HepG2 (cell line): ENCODE data around the gene MOV10L1. TPM values are rescaled to one million over a fixed set of nuclear protein-coding genes. Genes with fewer than 3 reads are reported as not detected.

ENCODE experiments used
- GLMP ChIP-seq: sonication (generic); formaldehyde crosslinking; IDR thresholded peaks from 2 replicates; pipeline ENCODE4 v1.9.0; 2021; ENCODE audit warnings: missing genetic modification reagents, mild to moderate bottlenecking, borderline replicate concordance
- GTF2F1 ChIP-seq: fragments of 150-350 bp; IDR thresholded peaks from 2 replicates; pipeline ENCODE4 v1.6.1; 2014; ENCODE audit warnings: low read length
- IRF9 ChIP-seq: sonication (generic); formaldehyde crosslinking; IDR thresholded peaks from 2 replicates; pipeline ENCODE4 v1.8.0; 2022; ENCODE audit warnings: missing genetic modification reagents, mild to moderate bottlenecking, borderline replicate concordance
- JUN ChIP-seq: sonication (generic); formaldehyde crosslinking; IDR thresholded peaks from 2 replicates; pipeline ENCODE4 v1.4.0; 2020; ENCODE audit warnings: mild to moderate bottlenecking, missing genetic modification reagents
- MEIS1 ChIP-seq: sonication (generic); formaldehyde crosslinking; IDR thresholded peaks from 2 replicates; pipeline ENCODE4 v1.9.0; 2021; ENCODE audit warnings: mild to moderate bottlenecking, missing genetic modification reagents, moderate library complexity, borderline replicate concordance
- MTA1 ChIP-seq: sonication (generic); formaldehyde crosslinking; IDR thresholded peaks from 2 replicates; pipeline ENCODE4 v1.4.0; 2020; ENCODE audit warnings: missing genetic modification reagents, mild to moderate bottlenecking, borderline replicate concordance
- NFYB ChIP-seq: sonication (generic); formaldehyde crosslinking; IDR thresholded peaks from 2 replicates; pipeline ENCODE4 v1.4.0; 2020; ENCODE audit warnings: missing genetic modification reagents
- NFYC ChIP-seq: IDR thresholded peaks from 2 replicates; pipeline ENCODE4 v1.6.1; 2016; ENCODE audit warnings: missing genetic modification reagents, missing compliant biosample characterization
- NR3C1 ChIP-seq: sonication (generic); formaldehyde crosslinking; IDR thresholded peaks from 2 replicates; pipeline ENCODE4 v1.4.0; 2020; ENCODE audit warnings: missing genetic modification reagents
- POGZ ChIP-seq: sonication (generic); formaldehyde crosslinking; IDR thresholded peaks from 2 replicates; pipeline ENCODE4 v1.4.0; 2020; ENCODE audit warnings: mild to moderate bottlenecking, missing genetic modification reagents
- SALL2 ChIP-seq: sonication (generic); formaldehyde crosslinking; IDR thresholded peaks from 2 replicates; pipeline ENCODE4 v1.8.1; 2023; ENCODE audit warnings: mild to moderate bottlenecking, missing genetic modification reagents, inconsistent platforms
- SIN3A ChIP-seq: IDR thresholded peaks from 2 replicates; pipeline ENCODE4 v1.6.1; 2011; ENCODE audit warnings: low read depth, mild to moderate bottlenecking, control low read depth, low read length, borderline replicate concordance
- SMAD1 ChIP-seq: sonication (generic); formaldehyde crosslinking; IDR thresholded peaks from 2 replicates; pipeline ENCODE4 v1.4.0; 2020; ENCODE audit warnings: missing genetic modification reagents, low read depth, mild to moderate bottlenecking, borderline replicate concordance
- ZFAT ChIP-seq: sonication (generic); formaldehyde crosslinking; conservative IDR thresholded peaks from 2 replicates; pipeline ENCODE4 v1.8.1; 2023; ENCODE audit warnings: missing genetic modification reagents, inconsistent platforms
- ZMYM4 ChIP-seq: sonication (generic); formaldehyde crosslinking; IDR thresholded peaks from 2 replicates; pipeline ENCODE4 v1.8.1; 2023; ENCODE audit warnings: mild to moderate bottlenecking, missing genetic modification reagents
- ZNF224 ChIP-seq: sonication (generic); formaldehyde crosslinking; IDR thresholded peaks from 2 replicates; pipeline ENCODE4 v1.5.0; 2020; ENCODE audit warnings: mild to moderate bottlenecking, missing genetic modification reagents
- ZNF547 ChIP-seq: sonication (generic); formaldehyde crosslinking; IDR thresholded peaks from 2 replicates; pipeline ENCODE4 v1.5.1; 2020; ENCODE audit warnings: mild to moderate bottlenecking, missing genetic modification reagents
- ZNF605 ChIP-seq: sonication (generic); formaldehyde crosslinking; IDR thresholded peaks from 2 replicates; pipeline ENCODE4 v1.8.0; 2022; ENCODE audit warnings: mild to moderate bottlenecking, missing genetic modification reagents
- ZNF7 ChIP-seq: IDR thresholded peaks from 2 replicates; pipeline ENCODE4 v1.6.1; 2016; ENCODE audit warnings: missing biosample characterization, missing genetic modification reagents
- ZNF768 ChIP-seq: sonication (generic); formaldehyde crosslinking; IDR thresholded peaks from 2 replicates; pipeline ENCODE4 v1.4.0; 2020; ENCODE audit warnings: missing genetic modification reagents
- ZNF780A ChIP-seq: sonication (generic); formaldehyde crosslinking; IDR thresholded peaks from 2 replicates; pipeline ENCODE4 v1.8.0; 2022; ENCODE audit warnings: mild to moderate bottlenecking, missing genetic modification reagents, moderate library complexity
- polyA plus RNA-seq, 8 experiments: library from polyadenylated mRNA; depleted of rRNA in 3 of 8; stranded (reverse) in 7 of 8; unstranded in 1 of 8; fragments of >200 nt; fragmentation: Illumina TruSeq in 4 of 8; extraction: Trizol in 4 of 8; gene quantifications; 2 replicates each; pipeline versions ENCODE4 v1.2.1 to v1.2.3, GENCODE V29; 2011 to 2016; ENCODE audit warnings: low read depth in 4 of 8, missing spikeins in 1 of 8, mixed read lengths in 1 of 8; ENCODE audit not compliant: insufficient read depth in 1 of 8
- total RNA-seq, 5 experiments: library from RNA; depleted of rRNA; stranded (reverse); fragments of >200 nt; fragmentation: Illumina TruSeq; extraction: Trizol; gene quantifications; 2 replicates each; pipeline ENCODE4 v1.2.3, GENCODE V29; 2016; ENCODE audit warnings: low read depth in 1 of 5
- TF ChIP-seq, protein P1 (sequence below): sonication (generic); formaldehyde crosslinking; IDR thresholded peaks from 2 replicates; pipeline ENCODE4 v1.5.1; 2020; ENCODE audit warnings: missing genetic modification reagents, mild to moderate bottlenecking, borderline replicate concordance
- TF ChIP-seq, protein P2 (sequence below): sonication (generic); formaldehyde crosslinking; IDR thresholded peaks from 2 replicates; pipeline ENCODE4 v1.8.0; 2022; ENCODE audit warnings: missing genetic modification reagents, low read depth, mild to moderate bottlenecking, borderline replicate concordance

The MOV10L1 gene
- total and polyA plus RNA-seq, 2 of the 13 experiments (the other 11 are each of a cell fraction or from before 2014, with no cell fraction given): 0.11 to 0.12 TPM

DNA sequence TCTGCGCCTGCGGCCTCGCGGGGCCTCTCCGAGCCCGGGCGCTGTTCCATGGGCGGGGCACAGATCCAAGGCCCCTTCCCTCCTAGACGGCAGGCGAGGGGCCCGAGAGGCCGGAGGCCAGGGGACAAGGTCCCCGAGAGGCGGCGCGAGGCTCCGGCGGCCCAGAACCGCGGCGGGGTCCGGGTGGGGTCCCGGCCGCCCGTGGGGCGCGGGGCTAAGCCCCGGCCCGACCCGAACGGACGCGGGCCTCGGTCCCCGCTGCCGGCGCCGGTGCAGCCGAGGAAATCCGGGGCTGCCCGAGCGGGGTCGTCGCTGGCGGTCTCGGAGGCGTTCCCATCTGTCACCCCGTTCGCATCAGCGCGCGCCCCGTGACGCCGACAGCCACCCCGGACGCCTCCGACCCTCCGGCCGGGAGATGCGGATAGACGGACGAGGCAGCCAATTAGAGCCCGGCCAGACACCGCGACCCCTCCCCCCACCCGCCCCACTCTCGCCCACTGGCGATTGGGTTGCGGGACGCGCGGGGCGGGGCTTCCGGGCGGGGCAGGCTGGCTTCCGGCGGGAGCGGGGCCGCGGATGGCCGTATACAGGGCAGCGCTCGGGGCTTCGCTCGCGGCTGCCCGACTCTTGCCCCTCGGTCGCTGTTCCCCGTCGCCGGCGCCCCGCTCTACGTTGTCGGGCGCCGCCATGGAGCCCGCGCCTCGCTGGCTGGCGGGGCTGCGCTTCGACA is 110.8 kb downstream of the MOV10L1 start, which contains the start of gene SELENOO (continued):
- TF ChIP-seq, protein P1, sequence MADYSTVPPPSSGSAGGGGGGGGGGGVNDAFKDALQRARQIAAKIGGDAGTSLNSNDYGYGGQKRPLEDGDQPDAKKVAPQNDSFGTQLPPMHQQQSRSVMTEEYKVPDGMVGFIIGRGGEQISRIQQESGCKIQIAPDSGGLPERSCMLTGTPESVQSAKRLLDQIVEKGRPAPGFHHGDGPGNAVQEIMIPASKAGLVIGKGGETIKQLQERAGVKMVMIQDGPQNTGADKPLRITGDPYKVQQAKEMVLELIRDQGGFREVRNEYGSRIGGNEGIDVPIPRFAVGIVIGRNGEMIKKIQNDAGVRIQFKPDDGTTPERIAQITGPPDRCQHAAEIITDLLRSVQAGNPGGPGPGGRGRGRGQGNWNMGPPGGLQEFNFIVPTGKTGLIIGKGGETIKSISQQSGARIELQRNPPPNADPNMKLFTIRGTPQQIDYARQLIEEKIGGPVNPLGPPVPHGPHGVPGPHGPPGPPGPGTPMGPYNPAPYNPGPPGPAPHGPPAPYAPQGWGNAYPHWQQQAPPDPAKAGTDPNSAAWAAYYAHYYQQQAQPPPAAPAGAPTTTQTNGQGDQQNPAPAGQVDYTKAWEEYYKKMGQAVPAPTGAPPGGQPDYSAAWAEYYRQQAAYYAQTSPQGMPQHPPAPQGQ (CRISPR knock-in tag): no peak
- TF ChIP-seq GTF2F1 (no peak), POGZ (CRISPR knock-in tag) (no peak), SALL2 (CRISPR knock-in tag) (no peak), NR3C1 (no peak), ZNF224 (CRISPR knock-in tag) (peak; percentile 31; the same call in 1 of the 2 replicates), ZNF780A (CRISPR knock-in tag) (no peak), IRF9 (CRISPR knock-in tag) (no peak), SIN3A (peak; percentile 27; the same call in 1 of the 2 replicates), ZNF605 (0 out of 2 replicates have a peak, but pooled peaks have one; percentile 33), ZFAT (no peak), MEIS1 (no peak), NFYC (CRISPR knock-in tag) (peak; percentile 93), NFYB (CRISPR knock-in tag) (peak; percentile 92), SMAD1 (CRISPR knock-in tag) (no peak), ZNF768 (CRISPR knock-in tag) (no peak; the same call in 1 of the 2 replicates), JUN (CRISPR knock-in tag) (no peak), MTA1 (CRISPR knock-in tag) (no peak), ZNF547 (no peak), ZNF7 (no peak), ZMYM4 (no peak), GLMP (CRISPR knock-in tag) (no peak)
- TF ChIP-seq, protein P2, sequence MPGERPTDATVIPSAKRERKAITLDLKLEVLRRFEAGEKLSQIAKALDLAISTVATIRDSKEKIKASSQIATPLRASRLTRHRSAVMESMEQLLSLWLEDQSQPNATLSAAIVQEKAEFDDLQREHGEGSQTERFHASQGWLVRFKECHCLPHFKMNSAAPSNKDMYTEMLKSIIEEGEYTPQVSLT (CRISPR knock-in tag): no peak
